ENCODE data around the gene RARRES2. TPM values are rescaled to one million over a fixed set of nuclear protein-coding genes. Genes with fewer than 3 reads are reported as not detected.

Gene RARRES2
- total and polyA plus RNA-seq, 2 of the 13 experiments (the other 11 are each of a cell fraction or from before 2014, with no cell fraction given): 134 to 172 TPM

GRCh38 chr7:150368884-150369747 is 27.7 kb upstream of the RARRES2 start (continued):
- TF ChIP-seq ATF2 (CRISPR knock-in tag; IDR thresholded peaks at IDR 0.05): no peak
- no peak for TF ChIP-seq SP4 (CRISPR knock-in tag; IDR thresholded peaks at IDR 0.05)
- TF ChIP-seq TP53 (CRISPR knock-in tag; conservative IDR thresholded peaks at IDR 0.05): 0 out of 2 replicates have a peak, but pooled peaks have one; percentile 18
- TF ChIP-seq NCOA1 (CRISPR knock-in tag; IDR thresholded peaks at IDR 0.05): no peak
- peak; percentile 67 for TF ChIP-seq PITX1 (CRISPR knock-in tag; IDR thresholded peaks at IDR 0.05)
- no peak for TF ChIP-seq E2F1 (CRISPR knock-in tag; IDR thresholded peaks at IDR 0.05)
- no peak; the same call in 1 of the 2 replicates for TF ChIP-seq MED1 (CRISPR knock-in tag; IDR thresholded peaks at IDR 0.05)
- TF ChIP-seq XBP1 (CRISPR knock-in tag; IDR thresholded peaks at IDR 0.05): no peak
- no peak for TF ChIP-seq ZNF644 (CRISPR knock-in tag; IDR thresholded peaks at IDR 0.05; ENCODE audit: low read depth)
- TF ChIP-seq ZNF337 (CRISPR knock-in tag; IDR thresholded peaks at IDR 0.05; ENCODE audit: borderline replicate concordance, low read depth): no peak
- TF ChIP-seq AKAP8 (CRISPR knock-in tag; IDR thresholded peaks at IDR 0.05): peak; percentile 53; the same call in 1 of the 2 replicates
- TF ChIP-seq RFX5 (IDR thresholded peaks at IDR 0.05; ENCODE audit: low read depth, low read length): no peak
- TF ChIP-seq ZFP1 (CRISPR knock-in tag; IDR thresholded peaks at IDR 0.05): no peak
- TF ChIP-seq GMEB1 (CRISPR knock-in tag; IDR thresholded peaks at IDR 0.05; ENCODE audit: borderline replicate concordance): no peak; the same call in 1 of the 2 replicates
- no peak for TF ChIP-seq ZNF484 (CRISPR knock-in tag; IDR thresholded peaks at IDR 0.05; ENCODE audit: borderline replicate concordance, low read depth)
- TF ChIP-seq ZNF234 (CRISPR knock-in tag; conservative IDR thresholded peaks at IDR 0.05): peak; percentile 66; the same call in 1 of the 2 replicates
- TF ChIP-seq ARID3A (IDR thresholded peaks at IDR 0.05; ENCODE audit: low read depth, low read length): no peak
- TF ChIP-seq ZNF18 (CRISPR knock-in tag; IDR thresholded peaks at IDR 0.05; ENCODE audit: insufficient replicate concordance): no peak
- peak; percentile 77 for TF ChIP-seq PATZ1 (CRISPR knock-in tag; IDR thresholded peaks at IDR 0.05)

Measured in HepG2 (cell line).